ENCODE measurements around the gene BBS9. TPM values are rescaled to one million over a fixed set of nuclear protein-coding genes. Genes with fewer than 3 reads are reported as not detected.

BBS9 gene
- total RNA-seq, 4 donors from 2014 or later = 22.0 to 72.5 (median 35.9) TPM

- no peak for TF ChIP-seq EP300 (IDR thresholded peaks at IDR 0.05)
- no peak for TF ChIP-seq POLR2A (IDR thresholded peaks at IDR 0.05)
- no peak for TF ChIP-seq CTCF (IDR thresholded peaks at IDR 0.05)
- no peaks in the 10 kb centered on the region for H3K27me3 ChIP-seq
- H3K4me1 ChIP-seq = no peaks in the 10 kb centered on the region
- peaks cover 0 to 32% (median 6%) of the 10 kb centered on the region in 4 donors for H3K9me3 ChIP-seq
- peaks cover 0 to 19% (median 0%) of the 10 kb centered on the region in 3 donors for H3K36me3 ChIP-seq
- H3K27ac ChIP-seq = no peak overlapping the region
- DNase-seq (ENCODE audit: low spot score in 2 of 2) = no peak
- no peak overlapping the region for H3K4me3 ChIP-seq
- 46 to 68% methylated on average over 1 of the region's 1 CpG for WGBS, 2 donors
Measured at GRCh38 chr7:33410266-33410665, 280.9 kb downstream of the BBS9 start.

DNA sequence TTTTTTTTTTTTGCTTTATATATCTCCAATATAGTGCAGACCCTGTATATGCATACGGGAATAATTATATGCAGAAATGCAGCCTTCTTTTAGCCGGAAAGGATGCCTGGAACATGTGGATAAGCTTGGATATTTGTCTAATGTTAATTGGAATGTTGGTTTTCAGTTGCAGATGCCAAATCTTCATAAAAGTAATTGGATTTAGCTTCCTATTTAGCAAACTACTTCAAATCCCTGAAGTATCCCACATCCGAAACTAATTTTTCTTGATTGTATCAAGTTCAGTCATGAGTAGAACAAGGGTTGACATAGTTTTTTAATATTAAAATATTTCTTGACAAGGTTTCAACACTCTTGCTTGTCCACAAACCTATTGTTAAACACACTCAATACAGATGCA lies 281.7 kb downstream of the BBS9 start:
- Histone ChIP-seq H3K36me3 (peaks cover 0 to 19% (median 0%) of the 10 kb centered on the region in 3 donors), H3K4me1 (no peaks in the 10 kb centered on the region), H3K27me3 (no peaks in the 10 kb centered on the region), H3K4me3 (no peak overlapping the region), H3K27ac (no peak overlapping the region), H3K9me3 (peaks cover 0 to 31% (median 6%) of the 10 kb centered on the region in 4 donors)
- TF ChIP-seq POLR2A (IDR thresholded peaks at IDR 0.05) (no peak), EP300 (IDR thresholded peaks at IDR 0.05) (no peak), CTCF (IDR thresholded peaks at IDR 0.05) (no peak)
- DNase-seq (ENCODE audit: low spot score in 2 of 2) = no peak
- 64 to 66% methylated on average over 3 of the region's 3 CpGs for WGBS, 2 donors

GRCh38 chr7:33412331-33412730 lies 283.0 kb downstream of the BBS9 start:
- H3K36me3 ChIP-seq = peaks cover 0 to 19% (median 0%) of the 10 kb centered on the region in 3 donors
- TF ChIP-seq CTCF (IDR thresholded peaks at IDR 0.05) (no peak), POLR2A (IDR thresholded peaks at IDR 0.05) (no peak), EP300 (IDR thresholded peaks at IDR 0.05) (no peak)
- no peaks in the 10 kb centered on the region for H3K27me3 ChIP-seq
- H3K4me1 ChIP-seq = no peaks in the 10 kb centered on the region
- DNase-seq (ENCODE audit: low spot score in 2 of 2) = no peak
- H3K27ac ChIP-seq = no peak overlapping the region
- no peak overlapping the region for H3K4me3 ChIP-seq
- H3K9me3 ChIP-seq = peaks cover 0 to 20% (median 6%) of the 10 kb centered on the region in 4 donors

- no peaks in the 10 kb centered on the region for H3K27me3 ChIP-seq
- WGBS, 2 donors = 51 to 56% methylated on average over 6 of the region's 6 CpGs
- no peak for TF ChIP-seq CTCF (IDR thresholded peaks at IDR 0.05)
- no peak for TF ChIP-seq EP300 (IDR thresholded peaks at IDR 0.05)
- no peak for TF ChIP-seq POLR2A (IDR thresholded peaks at IDR 0.05)
- H3K36me3 ChIP-seq = no peaks in the 10 kb centered on the region
- H3K4me1 ChIP-seq = peaks cover 0 to 5% (median 0%) of the 10 kb centered on the region in 4 donors
- H3K9me3 ChIP-seq = no peaks in the 10 kb centered on the region
- no peak overlapping the region for H3K4me3 ChIP-seq
- no peak for DNase-seq (ENCODE audit: low spot score in 2 of 2)
- H3K27ac ChIP-seq = no peak overlapping the region
Measured at GRCh38 chr7:33418251-33418701, 288.9 kb downstream of the BBS9 start.

DNA sequence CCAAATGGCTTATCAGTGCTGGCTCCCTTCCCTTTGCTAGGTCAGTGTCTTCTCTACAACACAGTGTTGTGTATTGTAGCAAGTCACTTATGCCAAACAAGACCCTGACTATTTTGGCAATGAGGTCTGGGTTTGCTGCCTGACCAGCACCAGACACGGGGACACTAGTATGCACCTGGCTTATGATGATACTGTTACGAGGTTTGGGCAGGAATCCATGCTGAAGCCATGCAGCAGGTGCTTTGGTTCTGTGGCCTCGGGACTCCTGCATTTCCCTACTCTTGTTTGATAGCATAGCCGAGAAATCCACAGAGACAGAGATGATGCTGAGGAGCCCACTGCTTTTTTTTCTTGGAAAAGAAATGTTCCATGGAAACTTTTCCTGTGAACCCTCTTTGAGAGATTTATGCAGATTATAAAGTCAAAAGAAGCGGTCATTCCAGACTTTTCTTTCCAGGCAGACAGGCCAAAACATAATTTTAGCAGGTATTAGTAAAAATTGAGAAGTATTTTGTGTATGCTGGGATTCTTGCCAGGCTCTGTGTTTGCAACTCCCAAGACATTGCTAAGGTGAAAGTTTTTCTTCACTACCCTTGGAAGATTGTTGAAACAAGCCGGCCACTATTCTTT lies 291.1 kb downstream of the BBS9 start:
- no peak for DNase-seq (ENCODE audit: low spot score in 2 of 2)
- H3K27me3 ChIP-seq = no peaks in the 10 kb centered on the region
- H3K27ac ChIP-seq = no peak overlapping the region
- WGBS, 2 donors = 43 to 77% methylated on average over 6 of the region's 6 CpGs
- TF ChIP-seq EP300 (IDR thresholded peaks at IDR 0.05) (no peak), CTCF (IDR thresholded peaks at IDR 0.05) (no peak), POLR2A (IDR thresholded peaks at IDR 0.05) (no peak)
- no peak overlapping the region for H3K4me3 ChIP-seq
- peaks cover 0 to 7% (median 1%) of the 10 kb centered on the region in 4 donors for H3K4me1 ChIP-seq
- no peaks in the 10 kb centered on the region for H3K9me3 ChIP-seq
- H3K36me3 ChIP-seq = no peaks in the 10 kb centered on the region

Measured in tibial nerve (tissue), 4 donors.